Neural crest cell (in vitro differentiated cells): ENCODE measurements around the gene EIF1B. TPM values are rescaled to one million over a fixed set of nuclear protein-coding genes. Genes with fewer than 3 reads are reported as not detected.

Experiments used
- DNase-seq: peaks from one replicate; pipeline ENCODE4 v3.0.0; 2021; ENCODE audit warnings: low read depth, mixed read lengths, low spot score
- H3K27ac Mint-ChIP-seq: one replicate; pipeline ENCODE4 v1.8.0; 2021; ENCODE audit warnings: mild to moderate bottlenecking, mixed read lengths; ENCODE audit not compliant: unreplicated experiment
- H3K27me3 Mint-ChIP-seq: 2 replicates; pipeline ENCODE4 v1.8.0; 2021; ENCODE audit warnings: low read depth, mild to moderate bottlenecking, mixed read lengths
- H3K36me3 Mint-ChIP-seq: 2 replicates; pipeline ENCODE4 v1.8.0; 2021; ENCODE audit warnings: low read depth, mild to moderate bottlenecking, mixed read lengths
- H3K4me1 Mint-ChIP-seq: 2 replicates; pipeline ENCODE4 v1.8.0; 2021; ENCODE audit warnings: mixed read lengths
- H3K4me3 Mint-ChIP-seq: one replicate; pipeline ENCODE4 v1.8.0; 2021; ENCODE audit warnings: mild to moderate bottlenecking, mixed read lengths
- H3K9me3 Mint-ChIP-seq: 2 replicates; pipeline ENCODE4 v1.8.0; 2021; ENCODE audit warnings: mixed read lengths
- long read RNA-seq: library from polyadenylated mRNA; unstranded; transcript quantifications from one replicate; pipeline ENCODE4 v2.0.0, GENCODE V29; 2020
- total RNA-seq: library from RNA; stranded (reverse); gene quantifications from 2 replicates; pipeline ENCODE4 v1.2.1, GENCODE V29; 2021
- TF ChIP-seq, protein P1 (sequence below): fragments of 200-600 bp; sonication (generic); conservative IDR thresholded peaks from 2 replicates; pipeline ENCODE4 v1.5.0; 2021; ENCODE audit warnings: antibody characterized with exemption, mild to moderate bottlenecking

Gene EIF1B
- total RNA-seq, result 85.6 and 91.3 TPM in 2 replicates
- long read RNA-seq, transcript EIF1B-201 (4 exons, 1,010 nt), result major isoform, 30 of 37 reads
- long read RNA-seq, partial matches to known transcripts, result 3 of 37 reads
- long read RNA-seq, other reads (novel, unspliced or antisense), result 3 of 37 reads

DNA sequence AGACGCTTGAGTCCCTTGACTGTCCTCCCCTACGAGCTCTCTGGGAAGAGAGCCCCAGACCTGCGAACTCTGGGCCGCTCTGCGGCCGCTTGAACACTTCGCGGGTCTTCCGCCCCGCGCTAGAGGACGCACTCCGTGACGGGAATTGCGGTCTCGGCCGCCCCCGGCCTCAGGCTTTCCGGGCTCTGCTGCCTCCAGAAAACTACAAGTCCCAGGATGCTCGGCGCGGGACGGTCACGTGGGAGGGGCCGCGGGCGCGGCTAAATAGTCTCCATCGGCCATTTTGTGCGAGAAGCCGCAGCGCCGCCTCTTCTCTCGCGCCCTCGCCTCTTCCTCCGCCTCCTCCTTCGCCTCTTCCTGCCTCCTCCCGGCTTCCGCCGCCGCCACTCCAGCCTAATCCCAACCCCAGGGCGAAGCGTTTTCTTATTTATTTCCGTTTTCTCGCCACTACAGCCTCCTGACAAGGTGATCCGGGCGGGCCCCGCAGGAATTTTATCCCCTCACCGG is at the start of gene EIF1B:
Gene EIF1B, plus strand, starts transcription at position 290 of the 507 bp plus-strand sequence. CDS start 235 bp downstream, outside the sequence.
- Mint-ChIP-seq H3K4me3 (peak within 1 kb of the TSS; percentile 100), H3K27ac (peak within 1 kb of the TSS; percentile 99), H3K9me3 (no peaks in the 10 kb centered on the region), H3K36me3 (peaks cover 2% of the 10 kb centered on the region), H3K4me1 (peaks cover 25% of the 10 kb centered on the region), H3K27me3 (no peaks in the 10 kb centered on the region)
- peak; percentile 98 for DNase-seq
- TF ChIP-seq, protein P1, sequence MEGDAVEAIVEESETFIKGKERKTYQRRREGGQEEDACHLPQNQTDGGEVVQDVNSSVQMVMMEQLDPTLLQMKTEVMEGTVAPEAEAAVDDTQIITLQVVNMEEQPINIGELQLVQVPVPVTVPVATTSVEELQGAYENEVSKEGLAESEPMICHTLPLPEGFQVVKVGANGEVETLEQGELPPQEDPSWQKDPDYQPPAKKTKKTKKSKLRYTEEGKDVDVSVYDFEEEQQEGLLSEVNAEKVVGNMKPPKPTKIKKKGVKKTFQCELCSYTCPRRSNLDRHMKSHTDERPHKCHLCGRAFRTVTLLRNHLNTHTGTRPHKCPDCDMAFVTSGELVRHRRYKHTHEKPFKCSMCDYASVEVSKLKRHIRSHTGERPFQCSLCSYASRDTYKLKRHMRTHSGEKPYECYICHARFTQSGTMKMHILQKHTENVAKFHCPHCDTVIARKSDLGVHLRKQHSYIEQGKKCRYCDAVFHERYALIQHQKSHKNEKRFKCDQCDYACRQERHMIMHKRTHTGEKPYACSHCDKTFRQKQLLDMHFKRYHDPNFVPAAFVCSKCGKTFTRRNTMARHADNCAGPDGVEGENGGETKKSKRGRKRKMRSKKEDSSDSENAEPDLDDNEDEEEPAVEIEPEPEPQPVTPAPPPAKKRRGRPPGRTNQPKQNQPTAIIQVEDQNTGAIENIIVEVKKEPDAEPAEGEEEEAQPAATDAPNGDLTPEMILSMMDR, result peak; percentile 90

DNA sequence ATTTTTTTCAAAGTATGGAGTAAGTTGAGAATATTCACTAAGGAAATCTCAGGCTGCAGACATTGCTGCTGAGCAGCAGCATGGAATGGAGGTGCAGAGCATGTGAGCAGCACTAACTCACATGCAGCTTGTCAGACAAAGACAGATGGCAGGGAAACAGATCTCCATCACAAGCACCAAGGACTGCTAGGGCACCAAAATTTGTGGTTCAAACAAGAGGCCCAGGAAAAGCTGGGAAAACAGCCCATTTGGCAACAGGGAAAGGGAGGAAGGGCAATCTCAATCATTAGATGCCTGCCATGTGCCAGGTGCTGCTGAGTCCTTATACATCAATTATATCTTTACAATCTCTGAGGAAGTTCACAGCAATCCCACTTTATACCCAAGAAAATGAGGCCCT is 47.2 kb upstream of the EIF1B start:
- TF ChIP-seq, protein P1, result no peak
- H3K36me3 Mint-ChIP-seq, result no peaks in the 10 kb centered on the region
- DNase-seq, result no peak
- H3K27ac Mint-ChIP-seq, result no peak overlapping the region
- H3K27me3 Mint-ChIP-seq, result no peaks in the 10 kb centered on the region
- no peak overlapping the region for H3K4me3 Mint-ChIP-seq
- peaks cover 9% of the 10 kb centered on the region for H3K4me1 Mint-ChIP-seq
- no peaks in the 10 kb centered on the region for H3K9me3 Mint-ChIP-seq

DNA sequence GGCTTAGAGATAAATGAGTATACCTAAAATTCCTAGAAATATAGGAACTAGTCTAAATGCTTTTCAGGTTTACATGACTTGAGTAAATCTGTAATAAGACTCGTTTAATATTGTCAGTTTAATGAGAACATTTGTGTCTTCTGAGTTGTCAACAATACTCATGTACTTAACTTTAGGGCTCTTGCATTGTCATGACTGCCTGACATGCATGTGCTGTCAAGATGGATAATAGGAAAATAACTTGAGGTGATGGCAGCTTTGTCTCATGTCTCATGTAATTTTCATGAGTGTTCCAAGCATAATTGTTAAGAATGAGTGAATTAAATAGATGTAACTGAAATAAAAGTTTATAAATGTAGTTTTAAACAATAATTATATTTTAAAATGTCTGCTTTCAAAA is 45.1 kb upstream of the EIF1B start:
- H3K9me3 Mint-ChIP-seq, result no peaks in the 10 kb centered on the region
- no peaks in the 10 kb centered on the region for H3K27me3 Mint-ChIP-seq

DNA sequence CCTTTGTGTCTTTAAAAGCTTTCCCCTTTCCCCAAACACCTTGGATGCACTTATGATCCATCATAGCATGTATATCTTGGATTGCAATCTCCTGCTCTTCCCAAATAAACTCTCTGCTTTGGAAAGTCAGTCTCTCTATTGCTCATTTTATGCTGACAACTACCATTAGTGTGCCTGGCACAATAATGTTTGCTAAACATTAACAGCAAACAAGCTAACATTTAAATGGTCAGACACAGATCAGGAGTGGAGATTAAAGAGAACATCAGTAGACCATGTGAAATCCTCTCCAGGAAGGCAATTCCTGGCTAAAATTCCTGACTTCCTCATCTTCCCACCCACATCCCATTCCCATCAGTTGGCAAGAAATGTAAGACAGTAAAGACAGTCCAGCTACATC is 44.3 kb upstream of the EIF1B start:
- DNase-seq, result no peak
- H3K4me1 Mint-ChIP-seq, result peaks cover 21% of the 10 kb centered on the region
- TF ChIP-seq, protein P1, result no peak
- peaks cover 1% of the 10 kb centered on the region for H3K9me3 Mint-ChIP-seq
- H3K36me3 Mint-ChIP-seq, result no peaks in the 10 kb centered on the region
- H3K27ac Mint-ChIP-seq, result no peak overlapping the region
- no peaks in the 10 kb centered on the region for H3K27me3 Mint-ChIP-seq
- H3K4me3 Mint-ChIP-seq, result no peak overlapping the region

More for the DNA sequence above, 45.1 kb upstream of the EIF1B start:
- TF ChIP-seq, protein P1, result no peak
- no peak for DNase-seq
- Mint-ChIP-seq H3K4me1 (peaks cover 20% of the 10 kb centered on the region), H3K27ac (no peak overlapping the region), H3K36me3 (no peaks in the 10 kb centered on the region), H3K4me3 (no peak overlapping the region)

DNA sequence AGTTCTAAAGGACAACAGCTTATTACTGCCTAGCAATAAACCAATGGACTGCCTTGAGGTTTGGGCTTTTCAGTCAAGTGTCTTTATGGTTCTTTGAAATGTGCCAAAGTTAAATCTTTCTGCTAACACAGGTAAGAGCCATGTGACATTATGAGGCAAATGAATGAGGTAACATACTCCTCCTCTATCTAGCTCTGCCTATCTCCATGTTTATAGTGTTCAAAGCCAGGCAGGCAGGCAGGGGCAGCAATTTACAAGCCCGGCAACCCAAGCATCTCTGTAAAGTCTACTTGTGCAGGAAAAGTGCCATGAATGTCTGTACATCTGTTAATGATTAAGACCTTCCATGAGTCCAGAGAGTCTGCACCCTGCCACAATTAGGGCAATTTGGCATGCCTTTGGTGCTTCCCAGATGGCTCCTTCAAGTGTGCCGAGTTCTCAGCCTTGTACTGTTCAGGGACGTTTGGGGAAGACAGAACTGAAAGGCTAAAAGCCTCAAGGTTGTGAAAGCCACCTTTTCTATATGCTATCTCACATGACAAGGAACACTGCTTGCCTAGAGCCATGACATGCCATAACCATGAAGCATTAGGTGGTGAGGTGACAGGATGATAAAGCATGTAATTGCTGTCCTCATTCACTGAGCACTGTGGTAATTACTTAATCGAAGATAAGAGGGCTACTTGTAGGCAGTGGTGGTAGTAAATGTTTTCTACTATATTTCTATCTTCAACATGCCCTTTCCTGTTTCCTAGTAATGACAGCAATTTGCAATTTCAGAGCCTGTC is 41.4 kb upstream of the EIF1B start:
- Mint-ChIP-seq H3K27me3 (no peaks in the 10 kb centered on the region), H3K9me3 (peaks cover 5% of the 10 kb centered on the region), H3K36me3 (peaks cover 2% of the 10 kb centered on the region), H3K27ac (peak overlapping the region; percentile 1), H3K4me1 (peaks cover 21% of the 10 kb centered on the region), H3K4me3 (no peak overlapping the region)
- no peak for DNase-seq
- TF ChIP-seq, protein P1, result no peak
